HL-60 (cell line): ENCODE results near the gene NOS1AP.

Experiments
- DNase-seq, 2 experiments: peaks; one replicate each; pipeline ENCODE4 v3.0.0-alpha.2; 2010 to 2020; ENCODE audit warnings: low read depth in 1 of 2, low spot score in 1 of 2
- H3K27ac ChIP-seq: fragments of 250-450 bp; sonication (Bioruptor Pico); replicated peaks from 2 replicates; pipeline ENCODE4 v1.5.1; 2020; ENCODE audit warnings: mild to moderate bottlenecking, moderate library complexity
- H3K27me3 ChIP-seq: fragments of 250-450 bp; sonication (Bioruptor Pico); 2 replicates; pipeline ENCODE4 v1.5.1; 2021; ENCODE audit warnings: mild to moderate bottlenecking, moderate library complexity; ENCODE audit not compliant: insufficient read depth, poor library complexity, severe bottlenecking
- H3K4me3 ChIP-seq: replicated peaks from 2 replicates; pipeline ENCODE4 v1.5.1; 2011; ENCODE audit warnings: mild to moderate bottlenecking, control low read depth, low read length; ENCODE audit not compliant: insufficient read depth
- GABPA ChIP-seq: IDR thresholded peaks from 2 replicates; pipeline ENCODE4 v1.6.1; 2012; ENCODE audit warnings: low read depth
- POLR2AphosphoS5 ChIP-seq: IDR thresholded peaks from 2 replicates; pipeline ENCODE4 v1.6.1; 2012; ENCODE audit warnings: low read depth
- SPI1 ChIP-seq: IDR thresholded peaks from 2 replicates; pipeline ENCODE4 v1.6.1; 2012; ENCODE audit warnings: low read depth, mild to moderate bottlenecking, borderline replicate concordance
- TF ChIP-seq, protein P1 (sequence below): IDR thresholded peaks from one replicate; pipeline ENCODE4 v1.5.1; 2011; ENCODE audit warnings: low read length, control low read depth, inconsistent platforms; ENCODE audit not compliant: insufficient read depth
- TF ChIP-seq, protein P2 (sequence below): IDR thresholded peaks from 2 replicates; pipeline ENCODE4 v1.6.1; 2012; ENCODE audit warnings: low read depth; ENCODE audit not compliant: insufficient replicate concordance

Gene NOS1AP

DNA sequence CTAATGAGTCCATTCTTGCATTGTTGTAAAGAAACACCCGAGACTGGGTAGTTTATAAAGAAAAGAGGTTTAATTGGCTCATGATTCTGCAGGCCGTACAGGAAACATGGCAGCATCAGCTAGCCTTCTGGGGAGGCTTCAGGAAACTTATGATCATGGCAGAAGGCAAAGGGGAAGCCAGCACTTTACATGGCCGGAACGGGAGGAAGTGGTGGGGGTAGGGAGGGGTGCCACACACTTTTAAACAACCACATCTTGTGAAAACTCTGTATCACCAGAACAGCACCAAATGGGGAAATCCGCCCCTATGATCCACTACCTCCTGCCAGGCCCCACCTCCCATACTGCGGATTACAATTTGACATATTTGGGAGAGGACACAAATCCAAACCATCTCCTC lies 43.9 kb downstream of the NOS1AP start:
- Histone ChIP-seq H3K27ac (no peak overlapping the region), H3K27me3 (no peaks in the 10 kb centered on the region), H3K4me3 (no peak overlapping the region)
- TF ChIP-seq, protein P1, sequence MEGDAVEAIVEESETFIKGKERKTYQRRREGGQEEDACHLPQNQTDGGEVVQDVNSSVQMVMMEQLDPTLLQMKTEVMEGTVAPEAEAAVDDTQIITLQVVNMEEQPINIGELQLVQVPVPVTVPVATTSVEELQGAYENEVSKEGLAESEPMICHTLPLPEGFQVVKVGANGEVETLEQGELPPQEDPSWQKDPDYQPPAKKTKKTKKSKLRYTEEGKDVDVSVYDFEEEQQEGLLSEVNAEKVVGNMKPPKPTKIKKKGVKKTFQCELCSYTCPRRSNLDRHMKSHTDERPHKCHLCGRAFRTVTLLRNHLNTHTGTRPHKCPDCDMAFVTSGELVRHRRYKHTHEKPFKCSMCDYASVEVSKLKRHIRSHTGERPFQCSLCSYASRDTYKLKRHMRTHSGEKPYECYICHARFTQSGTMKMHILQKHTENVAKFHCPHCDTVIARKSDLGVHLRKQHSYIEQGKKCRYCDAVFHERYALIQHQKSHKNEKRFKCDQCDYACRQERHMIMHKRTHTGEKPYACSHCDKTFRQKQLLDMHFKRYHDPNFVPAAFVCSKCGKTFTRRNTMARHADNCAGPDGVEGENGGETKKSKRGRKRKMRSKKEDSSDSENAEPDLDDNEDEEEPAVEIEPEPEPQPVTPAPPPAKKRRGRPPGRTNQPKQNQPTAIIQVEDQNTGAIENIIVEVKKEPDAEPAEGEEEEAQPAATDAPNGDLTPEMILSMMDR = no peak
- TF ChIP-seq POLR2AphosphoS5 (no peak), GABPA (peak; percentile 50; the same call in 1 of the 2 replicates), SPI1 (peak; percentile 58; the same call in 1 of the 2 replicates)
- TF ChIP-seq, protein P2, sequence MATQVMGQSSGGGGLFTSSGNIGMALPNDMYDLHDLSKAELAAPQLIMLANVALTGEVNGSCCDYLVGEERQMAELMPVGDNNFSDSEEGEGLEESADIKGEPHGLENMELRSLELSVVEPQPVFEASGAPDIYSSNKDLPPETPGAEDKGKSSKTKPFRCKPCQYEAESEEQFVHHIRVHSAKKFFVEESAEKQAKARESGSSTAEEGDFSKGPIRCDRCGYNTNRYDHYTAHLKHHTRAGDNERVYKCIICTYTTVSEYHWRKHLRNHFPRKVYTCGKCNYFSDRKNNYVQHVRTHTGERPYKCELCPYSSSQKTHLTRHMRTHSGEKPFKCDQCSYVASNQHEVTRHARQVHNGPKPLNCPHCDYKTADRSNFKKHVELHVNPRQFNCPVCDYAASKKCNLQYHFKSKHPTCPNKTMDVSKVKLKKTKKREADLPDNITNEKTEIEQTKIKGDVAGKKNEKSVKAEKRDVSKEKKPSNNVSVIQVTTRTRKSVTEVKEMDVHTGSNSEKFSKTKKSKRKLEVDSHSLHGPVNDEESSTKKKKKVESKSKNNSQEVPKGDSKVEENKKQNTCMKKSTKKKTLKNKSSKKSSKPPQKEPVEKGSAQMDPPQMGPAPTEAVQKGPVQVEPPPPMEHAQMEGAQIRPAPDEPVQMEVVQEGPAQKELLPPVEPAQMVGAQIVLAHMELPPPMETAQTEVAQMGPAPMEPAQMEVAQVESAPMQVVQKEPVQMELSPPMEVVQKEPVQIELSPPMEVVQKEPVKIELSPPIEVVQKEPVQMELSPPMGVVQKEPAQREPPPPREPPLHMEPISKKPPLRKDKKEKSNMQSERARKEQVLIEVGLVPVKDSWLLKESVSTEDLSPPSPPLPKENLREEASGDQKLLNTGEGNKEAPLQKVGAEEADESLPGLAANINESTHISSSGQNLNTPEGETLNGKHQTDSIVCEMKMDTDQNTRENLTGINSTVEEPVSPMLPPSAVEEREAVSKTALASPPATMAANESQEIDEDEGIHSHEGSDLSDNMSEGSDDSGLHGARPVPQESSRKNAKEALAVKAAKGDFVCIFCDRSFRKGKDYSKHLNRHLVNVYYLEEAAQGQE = no peak
- DNase-seq = peak in 1 of 2 experiments; percentile 21

DNA sequence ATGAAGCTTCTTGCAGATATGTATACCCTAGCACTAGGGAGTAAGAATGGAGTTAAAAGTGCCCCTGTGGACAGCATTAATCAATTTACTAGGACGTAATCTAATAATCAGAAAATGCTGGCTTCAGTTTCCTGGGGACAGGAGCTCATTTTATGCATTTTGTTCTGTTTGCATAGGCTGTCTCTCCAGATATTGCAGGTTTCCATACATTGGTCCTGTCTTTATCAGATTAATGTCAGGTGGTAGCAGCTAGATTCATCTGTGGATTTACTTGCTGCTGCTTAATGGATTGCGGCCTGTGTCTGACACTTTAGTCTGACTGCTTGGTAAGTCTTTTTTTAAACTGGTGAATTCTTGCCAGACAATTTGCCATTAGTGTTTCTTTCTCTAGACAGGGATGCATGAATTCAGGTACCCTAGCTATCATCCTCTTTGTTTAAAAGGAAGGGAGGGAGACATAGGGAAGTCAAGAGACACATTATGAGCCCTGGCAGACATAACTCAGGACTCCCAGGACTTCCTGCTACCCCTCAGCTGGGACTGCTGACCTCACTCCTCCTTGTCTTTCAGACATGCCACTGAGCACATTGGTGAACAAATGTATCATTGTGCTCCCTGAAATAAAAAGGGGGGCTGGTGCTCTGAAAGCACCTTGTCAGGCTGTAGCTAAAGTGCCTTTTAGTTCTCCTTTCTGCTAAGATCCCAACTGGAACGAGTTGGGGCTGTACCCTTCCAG lies 47.7 kb downstream of the NOS1AP start:
- Histone ChIP-seq H3K27me3 (peaks cover 3% of the 10 kb centered on the region), H3K27ac (no peak overlapping the region), H3K4me3 (no peak overlapping the region)
- TF ChIP-seq SPI1 (no peak), GABPA (no peak), POLR2AphosphoS5 (no peak)
- TF ChIP-seq, protein P2 = no peak
- TF ChIP-seq, protein P1 = no peak
- no peak for DNase-seq

DNA sequence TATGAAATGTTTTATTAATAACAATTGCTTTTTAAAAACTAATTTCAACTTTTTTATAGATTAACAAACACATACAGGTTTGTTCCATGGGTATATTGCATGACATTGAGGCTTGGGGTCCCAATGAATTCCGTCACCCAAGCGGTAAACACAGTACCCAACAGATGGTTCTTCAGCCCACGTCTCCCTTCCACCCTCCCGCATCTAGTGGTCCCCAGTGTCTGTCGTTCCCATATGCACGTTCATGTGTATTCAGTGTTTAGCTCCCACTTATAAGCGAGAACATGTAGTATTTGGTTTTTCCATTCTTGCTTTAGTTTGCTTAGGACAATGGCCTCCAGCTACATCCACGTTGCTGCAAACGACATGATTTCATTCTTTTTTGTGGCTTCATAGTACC lies 48.6 kb downstream of the NOS1AP start:
- H3K27me3 ChIP-seq = peaks cover 3% of the 10 kb centered on the region
- H3K27ac ChIP-seq = no peak overlapping the region
- DNase-seq = no peak
- TF ChIP-seq, protein P2 = no peak
- TF ChIP-seq, protein P1 = no peak
- TF ChIP-seq POLR2AphosphoS5 = no peak
- no peak for TF ChIP-seq GABPA
- TF ChIP-seq SPI1 = no peak
- no peak overlapping the region for H3K4me3 ChIP-seq
